K562 treated with DMSO at 1 percent for 4 hours (cell line): Measurements from ENCODE around the gene PNPLA5. TPM values are rescaled to one million over a fixed set of nuclear protein-coding genes. Genes with fewer than 3 reads are reported as not detected.

Source experiments
- total RNA-seq: library from RNA; unstranded; fragments of 300-600 nt; gene quantifications from 2 replicates; pipeline ENCODE4 v1.2.3, GENCODE V29; 2022; ENCODE audit not compliant: insufficient read depth

PNPLA5 gene, protein sequence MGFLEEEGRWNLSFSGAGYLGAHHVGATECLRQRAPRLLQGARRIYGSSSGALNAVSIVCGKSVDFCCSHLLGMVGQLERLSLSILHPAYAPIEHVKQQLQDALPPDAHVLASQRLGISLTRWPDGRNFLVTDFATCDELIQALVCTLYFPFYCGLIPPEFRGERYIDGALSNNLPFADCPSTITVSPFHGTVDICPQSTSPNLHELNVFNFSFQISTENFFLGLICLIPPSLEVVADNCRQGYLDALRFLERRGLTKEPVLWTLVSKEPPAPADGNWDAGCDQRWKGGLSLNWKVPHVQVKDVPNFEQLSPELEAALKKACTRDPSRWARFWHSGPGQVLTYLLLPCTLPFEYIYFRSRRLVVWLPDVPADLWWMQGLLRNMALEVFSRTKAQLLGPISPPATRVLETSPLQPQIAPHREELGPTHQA
- not detected in 2 replicates for total RNA-seq

GRCh38 chr22:43891360-43892182 lies at the start of gene PNPLA5:
Gene PNPLA5 (minus strand): TSS chr22:43892013. CDS start chr22:43891880, 133 bp downstream.

DNA sequence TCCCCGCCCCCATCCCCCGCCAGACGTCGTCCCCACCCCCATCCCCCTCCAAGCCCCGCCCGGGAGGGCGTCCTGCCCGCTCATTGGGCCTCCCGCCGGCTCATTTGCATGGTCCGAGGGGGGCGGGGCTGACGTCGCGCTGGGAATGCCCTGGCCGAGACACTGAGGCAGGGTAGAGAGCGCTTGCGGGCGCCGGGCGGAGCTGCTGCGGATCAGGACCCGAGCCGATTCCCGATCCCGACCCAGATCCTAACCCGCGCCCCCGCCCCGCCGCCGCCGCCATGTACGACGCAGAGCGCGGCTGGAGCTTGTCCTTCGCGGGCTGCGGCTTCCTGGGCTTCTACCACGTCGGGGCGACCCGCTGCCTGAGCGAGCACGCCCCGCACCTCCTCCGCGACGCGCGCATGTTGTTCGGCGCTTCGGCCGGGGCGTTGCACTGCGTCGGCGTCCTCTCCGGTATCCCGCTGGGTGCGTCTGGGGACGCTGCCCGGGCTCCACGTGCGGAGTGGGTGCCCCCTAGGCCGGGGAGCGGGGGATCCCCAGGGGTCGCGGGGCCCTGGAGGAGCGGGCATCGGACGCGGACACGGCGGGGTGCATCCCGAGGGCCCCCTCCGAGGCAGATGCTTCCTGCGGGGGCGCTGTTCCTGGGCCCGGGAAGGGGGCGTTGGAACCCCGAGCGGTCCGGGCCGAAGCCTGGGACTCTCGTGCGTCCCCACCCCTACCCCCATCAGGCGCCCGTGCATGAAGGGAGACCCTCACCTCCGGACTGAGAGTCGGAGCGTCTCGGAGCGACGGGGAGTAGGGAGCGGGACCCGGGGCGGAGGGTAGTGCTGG lies 32.0 kb upstream of the PNPLA5 start, which contains the start of gene PNPLA3:
PNPLA3 (plus strand) TSS at position 175 of the 834 bp plus-strand sequence; CDS start at position 282, 107 bp downstream.

DNA sequence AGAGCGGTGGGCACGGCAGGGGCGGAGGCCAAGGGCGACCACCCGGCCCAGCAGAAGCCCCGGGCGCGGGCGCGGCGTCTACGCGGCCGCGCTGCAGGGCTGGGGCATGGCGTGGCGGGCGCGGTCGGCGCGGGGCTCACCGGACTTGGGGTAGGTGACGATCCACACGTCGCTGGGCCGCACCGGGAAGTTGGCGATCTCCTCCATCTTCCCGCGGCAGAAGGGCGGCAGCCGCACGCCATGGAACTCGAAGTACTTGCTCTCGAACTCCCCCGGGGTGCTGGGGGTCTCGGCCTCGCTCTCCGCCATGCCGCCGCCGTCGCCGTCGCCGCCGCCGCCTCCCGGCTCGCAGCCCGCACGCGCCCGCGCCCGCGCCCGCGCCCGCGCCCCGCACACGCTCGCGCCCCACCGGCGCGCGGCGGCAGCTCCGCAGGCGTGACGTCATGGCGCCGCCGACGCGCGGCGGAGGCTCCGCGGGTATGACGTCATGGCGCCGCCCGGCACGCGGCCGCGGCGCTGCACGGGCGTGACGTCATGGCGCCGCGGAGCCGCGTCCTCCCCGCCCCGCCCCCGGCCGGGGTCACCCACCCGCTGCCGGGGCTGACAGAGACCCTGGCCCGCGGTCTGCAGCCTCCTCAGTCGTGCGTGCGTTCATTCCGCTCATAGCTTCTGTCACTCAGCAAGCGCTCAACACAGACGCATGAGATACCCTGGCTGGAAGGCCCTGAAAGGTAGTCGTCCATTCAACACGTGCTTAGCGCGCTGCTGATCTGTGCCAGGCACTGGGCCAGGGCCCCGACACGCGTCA lies 29.5 kb downstream of the PNPLA5 start, which contains the start of gene SULT4A1:
SULT4A1 (minus strand) TSS at position 440 of the 808 bp plus-strand sequence; CDS start at position 309, 131 bp downstream.

Other genes with a start within 250 kb of the PNPLA5 start
- not detected in 2 replicates for gene EFCAB6, start 79.7 kb downstream of the PNPLA5 start, total RNA-seq
- gene SULT4A1, start 29.5 kb downstream of the PNPLA5 start, total RNA-seq = not detected in 2 replicates
- not detected in 2 replicates for gene PNPLA3, start 31.8 kb upstream of the PNPLA5 start, total RNA-seq
- gene SAMM50, start 63.4 kb upstream of the PNPLA5 start, total RNA-seq = 27.0 and 36.5 TPM in 2 replicates
- 28.7 and 32.8 TPM in 2 replicates for gene PARVB, start 132.3 kb upstream of the PNPLA5 start, total RNA-seq